HG03442 (cell line): ENCODE measurements around the gene TFB2M.
"Not testable (repeated sequence)": the region's sequence is repeated elsewhere in the genome, so short reads cannot be mapped to it uniquely, and the experiment has no call there.

Experiments
- ATAC-seq: cut with Tn5 transposase; IDR thresholded peaks from one replicate; pipeline ENCODE4 v1.9.1; 2021; ENCODE audit warnings: mild to moderate bottlenecking, moderate library complexity; ENCODE audit not compliant: unreplicated experiment

The TFB2M gene

DNA sequence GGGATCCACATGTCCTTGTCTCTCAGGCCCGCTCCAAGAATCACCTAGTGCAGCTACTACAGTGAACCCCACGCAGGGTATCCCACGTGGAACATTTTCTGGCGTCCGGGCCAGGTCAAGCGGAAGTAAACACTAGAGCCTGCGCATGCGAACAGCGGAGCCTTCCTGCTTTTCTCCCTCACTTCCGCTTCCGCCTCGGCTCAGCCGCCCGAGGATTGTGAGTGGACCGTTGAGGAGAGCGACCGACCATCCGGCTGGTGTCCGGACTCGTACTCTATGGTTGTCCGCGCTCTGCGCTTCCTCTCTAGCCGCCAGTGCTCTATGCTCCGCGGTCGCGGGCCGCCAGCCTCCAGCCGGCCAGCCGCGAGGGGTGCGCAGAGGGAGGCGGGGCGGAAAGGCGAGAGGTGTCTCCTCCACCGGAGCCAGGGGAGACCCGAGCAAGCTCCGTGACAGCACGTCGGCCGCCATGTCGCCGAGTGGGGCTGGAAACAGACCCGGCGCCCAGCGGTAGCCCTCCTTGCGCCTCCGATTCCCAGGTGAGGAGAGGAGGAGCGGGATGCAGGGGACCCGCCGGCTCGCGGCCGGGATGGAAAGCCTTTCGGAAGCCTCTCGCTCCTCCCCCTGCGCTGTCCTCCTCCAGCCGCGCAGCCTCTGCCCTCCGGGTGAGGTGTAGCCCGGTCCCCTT, at the start of gene TFB2M, which contains the start of gene CNST:
TSS of gene TFB2M (minus strand) at position 134 of the 685 bp plus-strand sequence. CDS start at position 11, 123 bp downstream.
TSS of gene CNST (plus strand) at position 329 of the 685 bp plus-strand sequence. CDS start 25,107 bp downstream, outside the sequence.
- ATAC-seq: peak; percentile 91

- ATAC-seq: no peak
These were observed 47.2 kb upstream of the TFB2M start for GRCh38 chr1:246613096-246613758.

DNA sequence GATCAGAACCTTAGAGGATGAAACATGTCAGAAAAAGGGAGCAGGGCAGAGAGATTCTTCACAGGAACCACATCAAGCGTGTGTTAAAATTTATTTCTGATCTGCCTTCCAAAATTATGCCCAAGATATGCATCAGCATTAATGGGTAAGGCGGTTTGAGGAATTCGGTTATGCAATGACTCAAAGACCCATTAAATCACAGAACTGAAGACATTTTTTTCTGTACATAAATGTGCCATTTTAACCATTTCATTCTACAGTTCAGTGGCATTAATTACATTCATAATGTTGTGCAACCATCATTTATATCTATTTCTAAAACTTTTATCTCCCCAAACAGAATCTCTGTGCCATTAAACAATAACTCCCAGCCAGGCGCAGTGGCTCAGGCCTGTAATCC, 43.6 kb upstream of the TFB2M start:
- no peak for ATAC-seq

- ATAC-seq: no peak
These were observed 42.7 kb upstream of the TFB2M start for GRCh38 chr1:246608616-246609376.

DNA sequence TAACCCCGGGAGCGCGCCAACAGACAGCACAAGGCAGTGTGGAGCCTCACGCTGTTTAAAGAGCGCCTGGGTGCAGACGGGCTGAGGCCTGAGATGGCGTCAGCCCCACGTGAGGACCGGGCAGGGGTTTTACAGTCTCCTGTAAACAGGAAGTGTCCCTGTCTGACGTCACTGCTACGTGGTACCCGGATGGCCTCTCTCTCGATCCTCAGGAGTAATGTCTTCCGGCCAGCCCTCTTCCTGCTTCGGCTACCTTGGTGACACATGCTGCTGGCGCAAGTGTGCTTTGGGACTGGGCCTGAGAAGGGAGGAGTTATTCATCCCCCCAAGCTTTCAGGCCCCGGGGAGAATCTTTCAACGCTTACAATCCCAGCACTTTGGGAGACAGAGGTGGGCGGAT, 41.4 kb upstream of the TFB2M start:
- no peak for ATAC-seq

GRCh38 chr1:246605231-246605630, 39.2 kb upstream of the TFB2M start:
- ATAC-seq: not testable (repeated sequence)

- no peak for ATAC-seq
These were observed 36.1 kb upstream of the TFB2M start for GRCh38 chr1:246602194-246602593.

GRCh38 chr1:246600579-246600978, 34.5 kb upstream of the TFB2M start:
- ATAC-seq: no peak

GRCh38 chr1:246599315-246599714, 33.3 kb upstream of the TFB2M start:
- ATAC-seq: no peak

DNA sequence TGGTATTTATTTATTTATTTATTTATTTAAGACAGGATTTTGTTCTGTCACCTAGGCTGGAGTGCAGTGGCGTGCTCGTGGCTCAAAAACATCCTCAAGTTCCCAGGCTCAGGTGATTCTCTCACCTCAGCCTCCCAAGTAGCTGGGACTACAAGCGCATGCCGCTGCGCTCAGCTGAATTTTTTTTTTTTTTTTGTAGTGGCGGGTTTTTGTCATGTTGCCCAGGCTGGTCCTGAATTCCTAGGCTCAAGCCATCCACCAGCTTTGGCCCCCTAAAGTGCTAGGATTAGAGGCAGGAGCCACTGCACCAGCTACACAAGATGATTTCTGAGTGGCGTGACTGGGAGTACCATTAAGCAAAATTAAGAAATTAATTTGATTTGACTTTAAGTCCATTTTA, 31.9 kb upstream of the TFB2M start:
- ATAC-seq: no peak

GRCh38 chr1:246597340-246597739, 31.3 kb upstream of the TFB2M start:
- ATAC-seq: no peak

- ATAC-seq: no peak
These were observed 29.1 kb upstream of the TFB2M start for GRCh38 chr1:246595146-246595545.

DNA sequence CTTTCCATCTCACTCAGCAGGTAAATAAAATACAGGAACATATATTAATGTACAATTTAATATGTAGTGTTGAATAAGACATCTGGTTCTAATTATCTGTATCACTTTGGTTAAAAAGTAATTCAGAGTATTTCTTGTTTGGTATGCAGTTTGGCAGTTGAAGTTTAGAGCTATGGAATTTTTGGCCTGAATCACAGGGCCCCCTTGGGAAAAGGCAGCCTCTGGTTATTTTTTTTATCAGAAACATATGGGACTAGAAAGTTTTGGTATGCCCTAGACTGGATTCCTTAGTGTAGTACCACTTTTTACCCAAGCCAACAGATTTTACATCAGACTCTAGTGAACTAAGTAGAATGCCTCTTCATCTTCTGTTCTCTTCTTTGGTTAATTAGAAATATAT, 26.6 kb upstream of the TFB2M start:
- ATAC-seq: no peak

- ATAC-seq: no peak
These were observed 25.9 kb upstream of the TFB2M start for GRCh38 chr1:246591958-246592357.

DNA sequence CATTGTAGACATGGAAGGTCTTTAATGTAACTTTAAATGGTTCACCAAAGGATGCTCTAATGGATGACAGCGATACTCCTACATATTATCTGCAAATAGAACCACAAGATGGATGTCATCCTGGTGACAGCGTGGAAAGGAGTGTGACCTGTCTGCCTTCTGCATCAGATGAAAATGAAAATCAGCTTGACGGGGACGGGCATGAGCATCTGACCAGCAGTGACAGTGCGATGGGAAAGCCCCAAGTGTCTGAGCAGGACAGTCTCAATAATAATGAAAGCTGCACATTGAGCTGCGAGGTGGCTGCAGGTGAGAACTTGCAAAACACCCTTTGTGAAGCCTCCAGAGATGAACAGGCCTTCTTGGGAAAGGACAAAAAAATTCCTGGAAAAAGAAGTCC, 25.4 kb upstream of the TFB2M start:
- peak; percentile 97 for ATAC-seq

GRCh38 chr1:246591047-246591446, 25.0 kb upstream of the TFB2M start:
- peak; percentile 29 for ATAC-seq

- not testable (repeated sequence) for ATAC-seq
These were observed 23.9 kb upstream of the TFB2M start for GRCh38 chr1:246589919-246590318.

DNA sequence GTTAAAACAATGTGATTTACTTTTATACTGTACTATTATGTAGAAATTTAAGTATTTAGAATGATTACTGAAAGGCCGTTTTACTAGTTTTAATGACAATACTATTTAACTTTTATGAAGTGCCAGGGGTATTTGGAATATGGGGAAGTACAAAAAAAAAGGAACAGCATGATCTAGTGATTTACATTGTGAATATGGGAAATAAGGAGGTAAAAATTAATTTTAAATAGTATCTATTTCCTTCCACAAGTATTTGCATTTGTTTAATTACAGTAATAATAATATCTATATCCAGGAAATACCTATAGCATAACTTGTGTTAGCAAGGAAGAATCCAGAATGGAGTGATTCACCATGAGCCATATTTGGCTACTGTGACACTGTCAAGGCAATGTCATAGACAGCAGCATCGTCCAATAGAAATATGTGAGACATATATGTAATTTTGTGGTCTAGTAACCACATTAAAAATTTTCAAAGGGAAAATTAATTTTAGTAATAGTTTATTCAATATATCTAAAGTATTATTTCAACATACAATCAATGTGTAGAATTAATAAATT, 22.2 kb upstream of the TFB2M start:
- ATAC-seq: no peak

DNA sequence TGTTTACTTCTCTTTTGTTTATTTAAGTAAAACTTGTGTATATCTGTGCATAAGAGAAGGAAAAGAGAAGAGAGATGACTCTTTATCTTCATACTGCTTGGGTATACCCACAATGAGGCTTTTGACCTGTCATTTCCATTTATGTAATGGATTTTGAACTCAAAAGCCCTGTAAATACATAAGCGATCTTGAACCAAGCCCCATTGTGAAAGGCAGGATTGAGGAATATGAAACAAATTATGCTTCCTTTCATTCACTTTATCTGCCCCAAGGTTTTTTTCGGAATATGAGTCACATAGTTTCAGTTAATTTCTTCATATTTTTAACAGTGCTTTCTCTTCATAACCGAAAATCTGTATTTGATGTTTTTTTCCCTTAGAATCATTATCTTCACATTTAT, 21.5 kb upstream of the TFB2M start:
- no peak for ATAC-seq

DNA sequence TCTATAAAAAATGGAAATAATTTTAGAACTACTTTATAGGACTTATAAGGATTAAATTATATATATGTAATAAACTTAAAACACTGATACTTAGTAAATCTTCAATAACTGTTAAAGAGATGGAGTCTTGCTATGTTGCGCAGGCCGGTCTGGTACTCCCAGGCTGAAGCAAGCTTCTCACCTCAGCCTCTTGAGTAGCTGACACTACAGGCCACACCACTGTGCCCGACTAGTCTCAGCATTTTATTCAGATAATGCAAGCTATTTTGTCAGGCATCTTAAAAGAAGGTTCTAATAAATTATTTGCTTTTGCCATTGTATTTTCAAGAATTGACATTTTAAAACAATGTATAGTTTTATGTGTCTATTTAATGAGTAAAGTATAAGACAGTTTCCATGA, 21.0 kb upstream of the TFB2M start:
- ATAC-seq: no peak

GRCh38 chr1:246583448-246584185, 17.6 kb upstream of the TFB2M start:
- no peak for ATAC-seq
